Measurements from ENCODE around the gene NPPB.
A peak's percentile ranks its signal among the peaks of the same experiment; 100 is the strongest.

The NPPB gene

DNA sequence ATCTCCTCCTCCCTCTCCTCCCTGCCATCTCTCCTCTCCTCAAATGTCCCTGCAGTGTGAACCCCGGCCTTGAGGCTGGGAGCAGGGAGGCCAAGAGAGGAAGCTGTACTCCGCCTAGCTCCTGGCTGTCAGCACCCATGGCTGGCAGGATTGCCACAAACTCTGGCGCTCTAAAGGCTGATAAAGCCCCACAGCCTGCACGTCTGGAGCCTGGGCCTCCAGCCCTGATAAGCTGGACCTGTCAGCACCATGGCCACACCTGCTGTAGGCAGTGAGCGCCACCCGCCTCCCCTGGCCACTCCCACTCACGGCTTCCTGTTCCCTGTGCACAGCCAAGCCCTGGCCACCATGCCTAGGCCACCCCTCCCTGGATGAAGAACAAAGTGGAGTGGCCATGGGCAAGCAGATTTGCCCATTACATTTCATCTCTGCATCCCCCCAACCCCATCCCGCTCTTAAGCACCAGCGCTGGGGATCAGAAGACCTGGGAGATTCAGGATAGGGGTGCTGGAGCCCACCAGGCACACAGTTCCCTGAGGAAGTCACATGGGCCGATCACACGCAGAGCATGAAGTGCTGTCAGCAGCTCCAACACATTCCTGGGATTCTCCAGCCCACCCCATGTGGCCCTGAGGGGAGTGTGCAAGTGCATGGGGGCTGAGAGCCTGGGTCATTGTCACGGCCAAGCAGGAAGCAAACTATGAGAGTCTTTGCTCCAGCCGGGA lies 24.2 kb upstream of the NPPB start:
- Histone ChIP-seq H3F3A (ENCODE audit: low read depth) (no peaks in the 10 kb centered on the region), H4K20me1 (ENCODE audit: insufficient read depth, low read length, poor library complexity, severe bottlenecking) (no peaks in the 10 kb centered on the region), H3K4me1 (ENCODE audit: insufficient read depth, low read length, poor library complexity, severe bottlenecking) (no peaks in the 10 kb centered on the region), H3K36me3 (ENCODE audit: insufficient read depth, low read length) (no peaks in the 10 kb centered on the region), H2AFZ (ENCODE audit: low read length) (peak overlapping the region; percentile 42; the same call in 1 of the 2 replicates), H3K9me2 (replicated peaks; ENCODE audit: low read depth, low read length) (no peaks in the 10 kb centered on the region), H3K9ac (ENCODE audit: low read depth, low read length, poor library complexity, severe bottlenecking) (no peak overlapping the region), H3K9me3 (ENCODE audit: insufficient read depth, low read depth, low read length) (no peaks in the 10 kb centered on the region), H3K27me3 (ENCODE audit: insufficient read depth, low read length, poor library complexity, severe bottlenecking) (no peaks in the 10 kb centered on the region), H3K79me2 (ENCODE audit: insufficient read depth, low read length) (no peaks in the 10 kb centered on the region), H3K4me3 (ENCODE audit: low read length, poor library complexity, severe bottlenecking) (no peak overlapping the region), H3K4me2 (ENCODE audit: low read depth, low read length, poor library complexity, severe bottlenecking) (no peak overlapping the region)
- TF ChIP-seq, protein P1, sequence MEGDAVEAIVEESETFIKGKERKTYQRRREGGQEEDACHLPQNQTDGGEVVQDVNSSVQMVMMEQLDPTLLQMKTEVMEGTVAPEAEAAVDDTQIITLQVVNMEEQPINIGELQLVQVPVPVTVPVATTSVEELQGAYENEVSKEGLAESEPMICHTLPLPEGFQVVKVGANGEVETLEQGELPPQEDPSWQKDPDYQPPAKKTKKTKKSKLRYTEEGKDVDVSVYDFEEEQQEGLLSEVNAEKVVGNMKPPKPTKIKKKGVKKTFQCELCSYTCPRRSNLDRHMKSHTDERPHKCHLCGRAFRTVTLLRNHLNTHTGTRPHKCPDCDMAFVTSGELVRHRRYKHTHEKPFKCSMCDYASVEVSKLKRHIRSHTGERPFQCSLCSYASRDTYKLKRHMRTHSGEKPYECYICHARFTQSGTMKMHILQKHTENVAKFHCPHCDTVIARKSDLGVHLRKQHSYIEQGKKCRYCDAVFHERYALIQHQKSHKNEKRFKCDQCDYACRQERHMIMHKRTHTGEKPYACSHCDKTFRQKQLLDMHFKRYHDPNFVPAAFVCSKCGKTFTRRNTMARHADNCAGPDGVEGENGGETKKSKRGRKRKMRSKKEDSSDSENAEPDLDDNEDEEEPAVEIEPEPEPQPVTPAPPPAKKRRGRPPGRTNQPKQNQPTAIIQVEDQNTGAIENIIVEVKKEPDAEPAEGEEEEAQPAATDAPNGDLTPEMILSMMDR (conservative IDR thresholded peaks at IDR 0.05; ENCODE audit: low read length) = no peak
- no peak for TF ChIP-seq EZH2phosphoT487 (IDR thresholded peaks at IDR 0.05; ENCODE audit: borderline replicate concordance)

DNA sequence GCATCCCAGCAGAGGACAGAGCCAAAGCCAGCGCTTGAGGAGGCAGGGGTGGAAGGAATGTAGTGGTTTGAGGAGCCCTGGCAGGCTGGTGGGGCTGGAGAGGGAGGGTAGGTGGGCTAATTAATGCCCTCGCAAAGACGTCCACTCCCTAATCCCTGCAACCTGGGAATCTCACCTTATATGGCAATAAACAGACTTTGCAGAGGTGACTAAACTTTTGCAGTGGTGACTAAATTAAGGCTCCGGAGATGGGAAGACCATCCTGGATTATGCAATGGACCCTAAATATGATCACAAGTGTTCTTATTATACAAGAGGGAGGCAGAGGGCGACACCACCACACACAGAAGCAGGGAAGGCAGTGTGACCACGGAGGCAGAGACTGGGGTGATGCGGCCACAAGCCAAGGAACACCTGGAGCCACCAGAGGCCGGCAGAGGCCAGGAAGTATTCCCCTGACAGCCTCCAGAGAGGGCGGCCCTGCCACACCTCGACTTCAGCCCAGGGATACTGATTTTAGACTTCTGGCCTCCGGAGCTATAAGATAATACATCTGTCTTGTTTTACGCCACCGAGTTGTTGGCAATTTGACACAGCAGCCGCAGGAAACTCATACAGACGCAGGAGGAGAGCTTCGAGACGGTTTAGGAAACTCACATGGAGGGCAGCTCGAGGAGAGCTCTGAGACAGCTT lies 23.1 kb upstream of the NPPB start:
- Histone ChIP-seq H3K9me2 (replicated peaks; ENCODE audit: low read depth, low read length) (no peaks in the 10 kb centered on the region), H3K4me1 (ENCODE audit: insufficient read depth, low read length, poor library complexity, severe bottlenecking) (no peaks in the 10 kb centered on the region), H3K4me3 (ENCODE audit: low read length, poor library complexity, severe bottlenecking) (no peak overlapping the region), H3K4me2 (ENCODE audit: low read depth, low read length, poor library complexity, severe bottlenecking) (no peak overlapping the region), H3F3A (ENCODE audit: low read depth) (no peaks in the 10 kb centered on the region), H4K20me1 (ENCODE audit: insufficient read depth, low read length, poor library complexity, severe bottlenecking) (no peaks in the 10 kb centered on the region), H3K36me3 (ENCODE audit: insufficient read depth, low read length) (no peaks in the 10 kb centered on the region), H3K79me2 (ENCODE audit: insufficient read depth, low read length) (no peaks in the 10 kb centered on the region), H3K9ac (ENCODE audit: low read depth, low read length, poor library complexity, severe bottlenecking) (no peak overlapping the region), H2AFZ (ENCODE audit: low read length) (no peak overlapping the region), H3K27me3 (ENCODE audit: insufficient read depth, low read length, poor library complexity, severe bottlenecking) (no peaks in the 10 kb centered on the region), H3K9me3 (ENCODE audit: insufficient read depth, low read depth, low read length) (no peaks in the 10 kb centered on the region)
- no peak for TF ChIP-seq EZH2phosphoT487 (IDR thresholded peaks at IDR 0.05; ENCODE audit: borderline replicate concordance)
- TF ChIP-seq, protein P1 (conservative IDR thresholded peaks at IDR 0.05; ENCODE audit: low read length) = no peak

DNA sequence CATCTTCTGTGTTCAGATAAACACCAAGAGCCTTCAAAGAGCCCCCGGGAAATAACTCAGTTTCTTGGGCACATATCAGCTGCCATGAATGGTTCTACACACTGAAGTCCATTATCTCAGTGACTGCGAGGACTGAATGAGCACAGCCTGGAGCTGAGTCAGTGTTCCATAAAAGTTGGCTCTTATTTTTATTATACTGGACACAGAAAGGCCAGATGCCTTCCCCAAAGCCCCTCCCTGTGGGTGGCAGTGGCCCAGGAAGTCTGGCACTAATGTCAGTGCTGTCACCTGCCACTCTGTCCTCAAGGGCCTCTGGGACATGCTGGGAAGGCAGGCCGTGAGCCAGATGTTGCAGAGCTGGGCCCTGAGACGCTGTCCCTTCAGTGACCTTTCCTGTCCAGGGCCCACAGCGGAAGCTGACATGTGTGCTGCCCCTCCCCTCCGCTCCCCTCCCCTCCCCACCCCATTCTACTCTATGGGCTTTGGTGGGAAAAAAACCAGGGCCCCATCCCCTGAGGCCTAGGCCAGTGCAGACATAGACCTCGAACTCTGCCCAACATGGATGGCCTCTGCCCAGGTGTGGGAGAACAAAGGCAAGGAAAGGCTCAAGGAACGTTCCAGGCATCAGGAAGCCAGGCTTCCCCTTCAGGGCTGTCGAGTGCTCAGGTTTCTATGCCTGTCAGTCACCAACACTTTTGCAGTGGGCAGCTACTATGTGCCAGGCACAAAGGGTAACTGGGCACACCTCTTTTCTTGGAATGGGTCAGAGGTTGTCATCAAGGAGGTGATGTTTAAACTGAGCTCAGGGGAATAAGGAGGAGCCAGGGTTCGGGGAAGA lies 22.4 kb upstream of the NPPB start:
- Histone ChIP-seq H3F3A (ENCODE audit: low read depth) (no peaks in the 10 kb centered on the region), H2AFZ (ENCODE audit: low read length) (no peak overlapping the region), H3K36me3 (ENCODE audit: insufficient read depth, low read length) (no peaks in the 10 kb centered on the region), H3K27me3 (ENCODE audit: insufficient read depth, low read length, poor library complexity, severe bottlenecking) (no peaks in the 10 kb centered on the region), H3K9me3 (ENCODE audit: insufficient read depth, low read depth, low read length) (no peaks in the 10 kb centered on the region), H3K4me1 (ENCODE audit: insufficient read depth, low read length, poor library complexity, severe bottlenecking) (no peaks in the 10 kb centered on the region), H4K20me1 (ENCODE audit: insufficient read depth, low read length, poor library complexity, severe bottlenecking) (no peaks in the 10 kb centered on the region), H3K4me2 (ENCODE audit: low read depth, low read length, poor library complexity, severe bottlenecking) (no peak overlapping the region), H3K9me2 (replicated peaks; ENCODE audit: low read depth, low read length) (no peaks in the 10 kb centered on the region), H3K79me2 (ENCODE audit: insufficient read depth, low read length) (no peaks in the 10 kb centered on the region), H3K4me3 (ENCODE audit: low read length, poor library complexity, severe bottlenecking) (no peak overlapping the region), H3K9ac (ENCODE audit: low read depth, low read length, poor library complexity, severe bottlenecking) (no peak overlapping the region)
- TF ChIP-seq EZH2phosphoT487 (IDR thresholded peaks at IDR 0.05; ENCODE audit: borderline replicate concordance) = no peak
- TF ChIP-seq, protein P1 (conservative IDR thresholded peaks at IDR 0.05; ENCODE audit: low read length) = no peak
